ENCODE measurements around the gene ACOX3.

The ACOX3 gene

GRCh38 chr4:8338351-8338961 is 102.1 kb downstream of the ACOX3 start:
- no peaks in the 10 kb centered on the region for H3K36me3 ChIP-seq (ENCODE audit: insufficient read depth, low read length)
- H2AFZ ChIP-seq (ENCODE audit: low read depth, low read length), result no peak overlapping the region
- no peak overlapping the region for H3K4me3 ChIP-seq (ENCODE audit: low read length)
- no peaks in the 10 kb centered on the region for H3K27me3 ChIP-seq (ENCODE audit: insufficient read depth, low read length)
- no peaks in the 10 kb centered on the region for H3K9me3 ChIP-seq (ENCODE audit: low read length)
- H3K4me1 ChIP-seq (ENCODE audit: insufficient read depth, low read length), result no peaks in the 10 kb centered on the region

- Histone ChIP-seq H3K36me3 (ENCODE audit: insufficient read depth, low read length) (no peaks in the 10 kb centered on the region), H3K9me3 (ENCODE audit: low read length) (no peaks in the 10 kb centered on the region), H3K4me1 (ENCODE audit: insufficient read depth, low read length) (no peaks in the 10 kb centered on the region), H2AFZ (ENCODE audit: low read depth, low read length) (no peak overlapping the region), H3K4me3 (ENCODE audit: low read length) (no peak overlapping the region), H3K27me3 (ENCODE audit: insufficient read depth, low read length) (no peaks in the 10 kb centered on the region)
Measured at GRCh38 chr4:8336412-8337075, 104.0 kb downstream of the ACOX3 start.

GRCh38 chr4:8335848-8336247 is 104.7 kb downstream of the ACOX3 start:
- H3K4me1 ChIP-seq (ENCODE audit: insufficient read depth, low read length), result no peaks in the 10 kb centered on the region
- H3K9me3 ChIP-seq (ENCODE audit: low read length), result no peaks in the 10 kb centered on the region
- H2AFZ ChIP-seq (ENCODE audit: low read depth, low read length), result no peak overlapping the region
- H3K27me3 ChIP-seq (ENCODE audit: insufficient read depth, low read length), result no peaks in the 10 kb centered on the region
- no peaks in the 10 kb centered on the region for H3K36me3 ChIP-seq (ENCODE audit: insufficient read depth, low read length)
- no peak overlapping the region for H3K4me3 ChIP-seq (ENCODE audit: low read length)

GRCh38 chr4:8334786-8335460 is 105.6 kb downstream of the ACOX3 start:
- Histone ChIP-seq H3K4me1 (ENCODE audit: insufficient read depth, low read length) (no peaks in the 10 kb centered on the region), H3K27me3 (ENCODE audit: insufficient read depth, low read length) (no peaks in the 10 kb centered on the region), H3K9me3 (ENCODE audit: low read length) (no peaks in the 10 kb centered on the region), H2AFZ (ENCODE audit: low read depth, low read length) (no peak overlapping the region), H3K4me3 (ENCODE audit: low read length) (no peak overlapping the region), H3K36me3 (ENCODE audit: insufficient read depth, low read length) (no peaks in the 10 kb centered on the region)

GRCh38 chr4:8333726-8334460 is 106.6 kb downstream of the ACOX3 start:
- H3K9me3 ChIP-seq (ENCODE audit: low read length), result no peaks in the 10 kb centered on the region

GRCh38 chr4:8332891-8333331 is 107.6 kb downstream of the ACOX3 start:
- Histone ChIP-seq H3K4me3 (ENCODE audit: low read length) (no peak overlapping the region), H3K36me3 (ENCODE audit: insufficient read depth, low read length) (no peaks in the 10 kb centered on the region), H2AFZ (ENCODE audit: low read depth, low read length) (no peak overlapping the region), H3K9me3 (ENCODE audit: low read length) (no peaks in the 10 kb centered on the region), H3K27me3 (ENCODE audit: insufficient read depth, low read length) (no peaks in the 10 kb centered on the region), H3K4me1 (ENCODE audit: insufficient read depth, low read length) (no peaks in the 10 kb centered on the region)

More at GRCh38 chr4:8333726-8334460, 106.6 kb downstream of the ACOX3 start:
- Histone ChIP-seq H3K4me1 (ENCODE audit: insufficient read depth, low read length) (no peaks in the 10 kb centered on the region), H3K27me3 (ENCODE audit: insufficient read depth, low read length) (no peaks in the 10 kb centered on the region), H3K4me3 (ENCODE audit: low read length) (no peak overlapping the region), H3K36me3 (ENCODE audit: insufficient read depth, low read length) (no peaks in the 10 kb centered on the region), H2AFZ (ENCODE audit: low read depth, low read length) (no peak overlapping the region)

- Histone ChIP-seq H3K27me3 (ENCODE audit: insufficient read depth, low read length) (no peaks in the 10 kb centered on the region), H3K9me3 (ENCODE audit: low read length) (no peaks in the 10 kb centered on the region), H3K4me3 (ENCODE audit: low read length) (no peak overlapping the region), H2AFZ (ENCODE audit: low read depth, low read length) (no peak overlapping the region), H3K36me3 (ENCODE audit: insufficient read depth, low read length) (no peaks in the 10 kb centered on the region), H3K4me1 (ENCODE audit: insufficient read depth, low read length) (no peaks in the 10 kb centered on the region)
Measured at GRCh38 chr4:8332038-8332857, 108.3 kb downstream of the ACOX3 start.

- H3K4me3 ChIP-seq (ENCODE audit: low read length), result no peak overlapping the region
Measured at GRCh38 chr4:8331575-8331955, 109.0 kb downstream of the ACOX3 start.

GRCh38 chr4:8330821-8331574 is 109.5 kb downstream of the ACOX3 start:
- Histone ChIP-seq H3K9me3 (ENCODE audit: low read length) (no peaks in the 10 kb centered on the region), H3K4me3 (ENCODE audit: low read length) (no peak overlapping the region), H3K36me3 (ENCODE audit: insufficient read depth, low read length) (no peaks in the 10 kb centered on the region), H3K27me3 (ENCODE audit: insufficient read depth, low read length) (no peaks in the 10 kb centered on the region), H3K4me1 (ENCODE audit: insufficient read depth, low read length) (no peaks in the 10 kb centered on the region), H2AFZ (ENCODE audit: low read depth, low read length) (no peak overlapping the region)

More at GRCh38 chr4:8331575-8331955, 109.0 kb downstream of the ACOX3 start:
- no peaks in the 10 kb centered on the region for H3K36me3 ChIP-seq (ENCODE audit: insufficient read depth, low read length)
- H3K9me3 ChIP-seq (ENCODE audit: low read length), result no peaks in the 10 kb centered on the region
- H3K4me1 ChIP-seq (ENCODE audit: insufficient read depth, low read length), result no peaks in the 10 kb centered on the region
- H2AFZ ChIP-seq (ENCODE audit: low read depth, low read length), result no peak overlapping the region
- H3K27me3 ChIP-seq (ENCODE audit: insufficient read depth, low read length), result no peaks in the 10 kb centered on the region

GRCh38 chr4:8329859-8330761 is 110.4 kb downstream of the ACOX3 start:
- no peak overlapping the region for H3K4me3 ChIP-seq (ENCODE audit: low read length)
- H3K9me3 ChIP-seq (ENCODE audit: low read length), result no peaks in the 10 kb centered on the region
- H3K36me3 ChIP-seq (ENCODE audit: insufficient read depth, low read length), result no peaks in the 10 kb centered on the region
- H2AFZ ChIP-seq (ENCODE audit: low read depth, low read length), result no peak overlapping the region
- H3K4me1 ChIP-seq (ENCODE audit: insufficient read depth, low read length), result no peaks in the 10 kb centered on the region
- H3K27me3 ChIP-seq (ENCODE audit: insufficient read depth, low read length), result no peaks in the 10 kb centered on the region

GRCh38 chr4:8329560-8329858 is 111.0 kb downstream of the ACOX3 start:
- H3K4me1 ChIP-seq (ENCODE audit: insufficient read depth, low read length), result no peaks in the 10 kb centered on the region
- no peaks in the 10 kb centered on the region for H3K36me3 ChIP-seq (ENCODE audit: insufficient read depth, low read length)
- no peaks in the 10 kb centered on the region for H3K9me3 ChIP-seq (ENCODE audit: low read length)
- H2AFZ ChIP-seq (ENCODE audit: low read depth, low read length), result no peak overlapping the region
- H3K4me3 ChIP-seq (ENCODE audit: low read length), result no peak overlapping the region
- H3K27me3 ChIP-seq (ENCODE audit: insufficient read depth, low read length), result no peaks in the 10 kb centered on the region
